T-helper 2 cell (primary cell): Measurements from ENCODE around the gene TSC22D4.
"Not testable (repeated sequence)": the region's sequence is repeated elsewhere in the genome, so short reads cannot be mapped to it uniquely, and the experiment has no call there.

Experiments
- DNase-seq, 5 experiments: peaks; one replicate each; pipeline versions ENCODE4 v3.0.0 to v3.0.0-alpha.2; 2012 to 2022
- total RNA-seq, 2 donors: gene quantifications; one replicate each; lab custom pipeline; 2026; lab: John Stamatoyannopoulos, UW

Gene TSC22D4
- 62.7 to 90.6 reads per million in 2 donors for total RNA-seq

DNA sequence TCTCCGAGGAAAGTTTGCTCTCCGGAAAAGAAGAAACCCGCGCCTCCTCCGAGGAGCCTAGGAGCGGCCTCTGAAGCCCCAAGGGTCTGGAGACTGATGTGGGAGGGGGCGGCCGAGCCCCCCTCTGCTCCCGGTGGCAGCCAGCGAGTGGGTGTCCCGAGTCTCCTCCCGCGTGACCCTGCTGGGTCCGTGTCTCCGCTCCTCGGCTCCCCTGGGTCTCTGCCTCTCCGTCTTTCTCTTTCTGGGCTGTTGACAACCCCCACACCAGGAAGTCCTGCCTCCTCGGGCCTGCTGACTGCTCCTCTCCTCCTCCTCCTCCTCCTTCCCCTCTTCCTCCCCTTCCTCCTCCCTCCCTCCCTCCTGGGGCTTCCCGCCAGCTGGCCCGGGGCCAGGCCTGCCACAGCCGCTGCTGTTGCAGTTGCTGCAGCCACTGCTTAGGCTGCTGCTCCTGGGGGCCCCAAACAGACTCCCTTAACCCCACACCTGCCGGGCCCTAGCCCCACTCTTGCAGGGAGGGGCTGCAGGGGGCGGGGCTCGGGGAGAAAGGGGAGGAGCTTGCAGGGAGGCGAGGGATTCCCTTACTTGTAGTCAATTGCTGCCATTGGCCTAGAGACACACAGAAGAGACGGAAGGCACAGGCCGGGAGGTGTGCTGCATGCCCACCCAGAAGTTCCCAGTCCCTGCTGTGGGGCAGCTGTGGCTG is at the start of gene TSC22D4:
TSC22D4 (minus strand) TSS at position 257 of the 703 bp plus-strand sequence. CDS start 1,176 bp downstream, outside the sequence.
- peak; percentile 77 to 96 (median 87) for DNase-seq

DNA sequence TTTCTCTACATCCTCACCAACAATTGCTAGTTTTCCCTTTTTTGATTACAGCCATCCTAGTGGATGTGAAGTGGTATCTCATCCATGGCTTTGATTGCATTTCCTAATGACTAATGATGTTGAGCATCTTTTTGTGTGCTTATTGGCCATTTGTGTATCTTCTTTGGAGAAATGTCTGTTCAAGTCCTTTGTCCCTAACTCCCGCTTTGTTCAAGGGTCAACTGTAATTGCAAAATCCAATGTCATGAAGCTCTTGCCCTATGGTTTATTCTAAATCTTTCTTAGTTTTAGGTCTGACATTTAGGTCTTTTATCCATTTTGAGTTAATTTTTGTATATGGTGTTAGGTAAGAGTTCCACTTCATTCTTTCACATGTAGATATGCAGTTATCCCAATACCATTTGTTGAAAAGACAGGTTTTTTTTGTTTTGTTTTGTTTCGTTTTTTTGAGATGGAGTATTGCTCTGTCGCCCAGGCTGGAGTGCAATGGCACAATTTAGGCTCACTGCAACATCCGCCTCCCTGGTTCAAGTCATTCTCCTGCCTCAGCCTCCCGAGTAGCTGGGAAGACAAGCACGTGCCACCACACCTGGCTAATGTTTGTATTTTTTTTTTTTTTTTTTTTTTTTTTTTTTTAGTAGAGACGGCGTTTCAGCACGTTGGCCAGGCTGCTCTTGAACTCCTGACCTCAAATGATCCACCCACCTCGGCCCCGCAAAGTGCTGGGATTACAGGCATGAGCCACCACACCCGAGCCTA is 49.3 kb upstream of the TSC22D4 start:
- not testable (repeated sequence) for DNase-seq

DNA sequence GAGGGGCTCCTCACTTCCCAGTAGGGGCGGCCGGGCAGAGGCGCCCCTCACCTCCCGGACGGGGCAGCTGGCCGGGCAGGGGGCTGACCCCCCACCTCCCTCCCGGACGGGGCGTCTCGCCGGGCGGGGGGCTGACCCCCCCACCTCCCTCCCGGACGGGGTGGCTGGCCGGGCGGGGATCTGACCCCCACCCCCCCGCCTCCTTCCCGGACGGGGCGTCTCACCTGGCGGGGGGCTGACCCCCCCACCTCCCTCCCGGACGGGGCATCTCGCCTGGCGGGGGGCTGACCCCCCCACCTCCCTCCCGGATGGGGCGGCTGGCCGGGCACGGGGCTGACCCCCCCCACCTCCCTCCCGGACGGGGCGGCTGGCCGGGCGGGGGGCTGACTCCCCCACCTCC is 44.2 kb upstream of the TSC22D4 start:
- DNase-seq, result not testable (repeated sequence)

DNA sequence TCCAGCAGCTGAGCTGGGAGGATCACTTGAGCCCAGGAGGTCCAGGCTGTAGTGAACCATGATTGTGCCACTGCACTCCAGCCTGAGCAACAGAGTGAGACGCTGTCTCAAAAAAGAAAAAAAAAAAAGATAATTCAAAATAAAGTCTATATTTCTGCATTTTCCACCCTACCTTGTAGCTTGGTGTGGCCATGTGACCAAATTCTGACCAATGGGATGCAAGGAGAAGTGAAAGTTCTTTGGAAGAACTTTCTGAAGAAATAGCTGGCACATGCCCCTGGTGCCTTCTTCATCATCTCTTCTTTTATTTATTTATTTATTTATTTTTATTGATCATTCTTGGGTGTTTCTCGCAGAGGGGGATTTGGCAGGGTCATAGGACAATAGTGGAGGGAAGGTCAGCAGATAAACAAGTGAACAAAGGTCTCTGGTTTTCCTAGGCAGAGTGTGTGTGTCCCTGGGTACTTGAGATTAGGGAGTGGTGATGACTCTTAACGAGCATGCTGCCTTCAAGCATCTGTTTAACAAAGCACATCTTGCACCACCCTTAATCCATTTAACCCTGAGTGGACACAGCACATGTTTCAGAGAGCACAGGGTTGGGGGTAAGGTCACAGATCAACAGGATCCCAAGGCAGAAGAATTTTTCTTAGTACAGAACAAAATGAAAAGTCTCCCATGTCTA is 43.0 kb upstream of the TSC22D4 start:
- not testable (repeated sequence) for DNase-seq

DNA sequence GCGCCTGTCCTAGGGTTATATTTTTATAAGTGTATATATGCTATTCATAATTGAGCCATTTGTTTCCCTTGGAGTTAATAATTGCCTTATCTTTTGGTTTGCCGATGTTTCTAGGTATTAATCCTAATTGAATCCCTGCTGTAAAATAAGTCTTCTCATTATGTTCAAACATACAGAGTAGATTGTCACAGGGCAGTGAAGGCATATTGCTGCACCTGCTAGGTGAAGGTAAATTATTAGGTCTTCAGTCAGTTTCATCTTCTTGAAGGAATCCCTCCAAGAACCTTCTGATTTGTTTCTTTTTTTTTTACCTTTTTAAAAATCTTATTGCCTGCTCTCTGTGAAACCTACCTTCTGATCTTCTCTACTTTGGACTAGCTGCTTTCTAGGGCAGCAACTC is 42.1 kb upstream of the TSC22D4 start:
- DNase-seq, result no peak

DNA sequence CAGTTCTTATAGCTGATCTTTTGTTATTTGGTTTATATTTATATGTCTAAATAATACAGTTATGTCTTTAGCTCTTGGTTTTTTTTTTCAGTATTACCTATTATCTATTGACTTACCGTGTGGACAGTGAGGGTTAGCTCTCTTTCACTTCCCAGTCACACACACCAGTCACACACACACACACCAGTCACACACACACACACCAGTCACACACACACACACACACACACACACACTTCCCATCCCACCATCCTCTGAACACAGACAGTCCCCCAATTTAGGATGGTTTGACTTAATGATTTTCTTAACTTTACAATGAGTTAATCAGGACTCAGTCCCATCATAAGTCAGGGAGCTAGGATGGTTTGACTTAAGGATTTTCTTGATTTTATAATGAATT is 41.1 kb upstream of the TSC22D4 start:
- no peak for DNase-seq

DNA sequence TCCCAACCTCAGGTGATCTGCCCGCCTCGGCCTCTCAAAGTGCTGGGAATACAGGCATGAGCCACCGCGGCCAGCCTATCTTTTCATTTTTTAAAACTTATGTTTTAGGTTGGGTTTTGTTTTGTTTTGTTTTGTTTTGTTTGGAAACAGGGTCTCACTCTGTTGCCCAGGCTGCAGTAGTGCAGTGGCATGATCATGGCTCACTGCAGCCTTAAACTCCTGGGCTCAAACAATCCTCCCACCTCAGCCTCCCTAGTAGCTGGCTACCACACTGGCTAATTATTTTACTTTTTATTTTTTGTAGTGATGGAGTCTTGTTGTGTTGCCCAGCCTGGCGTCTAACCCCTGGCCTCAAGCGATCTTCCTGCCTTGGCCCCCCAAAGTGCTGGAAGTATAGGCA is 40.6 kb upstream of the TSC22D4 start:
- no peak for DNase-seq

DNA sequence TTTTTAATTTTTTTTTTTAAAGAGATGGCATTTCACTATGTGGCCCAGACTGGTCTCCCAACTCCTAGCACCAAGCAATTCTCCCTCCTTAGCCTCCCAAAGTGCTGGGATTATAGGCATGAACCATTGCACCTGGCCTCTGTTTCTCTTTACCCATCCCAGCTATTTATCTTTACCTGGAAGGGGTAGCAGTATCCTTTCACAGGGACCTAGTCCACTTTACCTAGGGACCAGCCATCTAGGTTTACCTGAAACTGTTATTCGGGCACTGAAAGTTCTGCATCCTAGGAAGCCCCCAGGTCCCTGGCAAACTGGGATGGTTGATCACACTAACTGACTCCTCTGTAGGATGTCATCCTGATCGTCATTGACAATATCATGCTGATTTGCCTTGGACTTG is 38.3 kb upstream of the TSC22D4 start:
- no peak for DNase-seq

DNA sequence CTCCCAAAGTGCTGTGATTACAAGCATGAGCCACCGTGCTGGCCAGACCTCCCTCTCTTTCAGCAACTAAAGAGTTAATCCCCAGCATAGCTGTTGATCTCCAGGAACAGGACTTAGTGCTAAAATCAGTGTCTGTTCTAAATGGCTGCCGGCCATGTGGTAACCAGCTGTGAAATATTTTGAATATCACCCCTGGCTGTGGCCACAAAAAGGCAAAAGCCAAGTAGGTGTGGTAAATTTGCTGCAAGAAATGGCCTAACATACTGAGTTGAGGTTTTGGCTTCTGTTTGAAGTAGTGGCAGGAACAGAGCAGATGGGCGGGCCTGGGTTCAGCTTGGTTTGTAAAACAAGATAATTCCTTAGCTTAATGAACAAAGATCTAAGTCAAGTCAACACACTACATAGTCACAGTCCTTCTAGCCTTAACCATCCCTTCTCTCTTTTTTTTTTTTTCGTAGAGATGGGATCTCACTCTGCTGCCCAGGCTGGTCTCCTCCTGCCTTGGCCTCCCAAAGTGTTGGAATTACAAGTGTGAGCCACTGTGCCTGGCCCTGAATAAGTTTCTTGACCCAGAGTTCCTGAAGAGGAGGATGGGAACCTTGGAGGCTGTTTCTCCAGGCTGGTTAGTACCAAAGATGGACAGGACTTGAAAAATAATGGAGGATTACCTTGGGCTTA is 37.3 kb upstream of the TSC22D4 start:
- DNase-seq, result peak in 3 of 5 experiments; percentile 39 to 87 (median 69)

DNA sequence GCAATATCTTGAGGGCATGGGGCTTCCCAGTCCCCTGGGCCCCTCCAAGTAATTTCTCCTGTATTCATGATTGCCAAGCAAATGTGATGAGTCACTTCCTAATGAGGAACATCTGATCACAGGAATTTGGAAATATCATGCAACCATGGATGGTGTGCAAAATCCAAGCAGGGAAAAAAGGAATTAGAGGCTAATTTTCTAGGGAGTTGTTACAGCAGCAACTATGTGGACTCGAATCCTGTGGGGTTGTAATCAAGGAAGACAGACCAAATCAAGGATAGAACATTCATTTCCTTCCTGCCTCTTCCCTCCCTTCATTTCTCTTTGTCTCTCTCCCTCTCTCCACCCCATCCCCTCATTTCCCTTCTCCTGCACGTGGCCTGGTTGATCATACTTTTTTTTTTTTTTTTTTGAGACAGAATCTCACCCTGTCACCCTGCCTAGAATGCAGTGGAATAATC is 36.1 kb upstream of the TSC22D4 start:
- no peak for DNase-seq

DNA sequence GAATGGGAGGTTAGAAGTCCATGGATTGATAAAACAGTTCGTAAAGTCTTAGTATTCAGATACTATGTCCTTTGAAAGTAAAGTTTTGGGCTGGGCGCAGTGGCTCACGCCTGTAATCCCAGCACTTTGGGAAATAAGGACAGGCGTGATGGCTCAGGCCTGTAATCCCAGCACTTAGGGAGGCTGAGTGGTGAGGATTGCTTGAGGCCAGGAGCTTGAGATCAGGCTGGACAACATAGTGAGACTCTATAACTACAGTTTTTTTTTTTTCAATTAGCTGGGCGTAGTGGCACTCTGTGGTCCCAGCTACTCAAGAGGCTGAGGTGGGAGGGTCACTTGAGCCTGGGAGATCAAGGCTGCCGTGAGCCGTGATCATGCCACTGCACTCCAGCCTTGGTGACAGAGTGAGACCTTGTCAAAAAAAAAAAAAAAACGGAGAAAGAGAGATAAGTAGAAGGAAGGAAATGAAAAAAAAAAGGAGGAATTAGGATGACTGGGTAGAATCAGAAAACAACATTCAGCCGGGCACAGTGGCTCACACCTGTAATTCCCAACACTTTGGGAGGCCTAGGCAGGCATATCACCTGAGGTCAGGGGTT is 34.3 kb upstream of the TSC22D4 start:
- DNase-seq, result no peak

DNA sequence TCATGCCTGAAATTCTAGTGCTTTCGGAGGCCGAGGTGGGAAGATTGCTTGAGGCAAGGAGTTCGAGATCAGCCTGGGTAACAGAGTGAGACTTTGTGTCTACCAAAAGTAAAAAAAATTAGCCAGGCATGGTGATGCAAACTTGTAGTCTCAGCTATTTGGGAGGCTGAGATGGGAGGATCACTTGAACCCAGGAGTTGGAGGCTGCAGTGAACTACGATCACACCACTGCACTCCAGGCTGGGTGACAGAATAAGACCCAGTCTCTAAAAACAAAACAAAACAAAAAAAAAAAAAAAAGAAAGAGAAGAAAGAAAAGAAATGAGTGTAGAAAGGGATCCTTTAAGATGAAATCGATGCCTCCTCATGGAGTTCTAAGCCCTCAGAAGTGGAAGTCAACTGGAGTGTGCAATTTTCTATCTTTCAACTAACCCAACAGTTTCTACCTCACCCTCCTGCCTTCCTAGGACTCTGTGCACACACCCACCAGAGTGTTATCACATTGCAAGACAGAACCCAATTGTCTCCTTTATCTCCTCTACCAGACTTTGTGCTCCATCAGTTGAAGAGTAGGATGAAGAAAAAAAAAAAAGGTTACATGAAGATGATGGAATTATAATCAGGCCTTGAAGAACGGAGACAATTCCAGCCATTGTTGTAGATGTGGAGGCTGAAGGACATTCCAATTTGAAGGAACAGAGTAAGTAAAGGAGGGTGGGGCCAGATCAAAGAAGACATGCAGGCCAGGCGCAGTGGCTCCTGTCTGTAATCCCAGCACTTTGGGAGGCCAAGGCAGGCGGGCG is 31.6 kb upstream of the TSC22D4 start:
- no peak for DNase-seq

DNA sequence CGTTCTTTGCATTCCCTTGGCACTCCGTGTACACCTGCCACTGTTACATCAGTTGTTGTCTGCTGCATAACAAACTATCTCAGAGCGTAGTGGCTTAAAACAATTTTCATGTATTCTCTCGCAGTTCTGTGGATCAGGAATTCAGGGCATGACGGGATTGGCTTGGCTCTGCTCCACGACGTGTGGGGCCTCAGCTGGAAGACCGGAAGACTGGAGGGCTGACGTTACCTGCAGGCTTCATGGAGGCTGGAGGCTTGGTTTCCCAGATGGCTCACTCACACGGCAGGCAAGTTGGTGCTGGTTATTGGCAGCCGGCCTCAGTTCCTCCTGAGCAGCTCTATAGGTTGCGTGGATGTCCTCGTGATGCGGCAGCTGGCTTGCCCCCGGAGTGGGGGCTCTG is 30.2 kb upstream of the TSC22D4 start:
- DNase-seq, result no peak

DNA sequence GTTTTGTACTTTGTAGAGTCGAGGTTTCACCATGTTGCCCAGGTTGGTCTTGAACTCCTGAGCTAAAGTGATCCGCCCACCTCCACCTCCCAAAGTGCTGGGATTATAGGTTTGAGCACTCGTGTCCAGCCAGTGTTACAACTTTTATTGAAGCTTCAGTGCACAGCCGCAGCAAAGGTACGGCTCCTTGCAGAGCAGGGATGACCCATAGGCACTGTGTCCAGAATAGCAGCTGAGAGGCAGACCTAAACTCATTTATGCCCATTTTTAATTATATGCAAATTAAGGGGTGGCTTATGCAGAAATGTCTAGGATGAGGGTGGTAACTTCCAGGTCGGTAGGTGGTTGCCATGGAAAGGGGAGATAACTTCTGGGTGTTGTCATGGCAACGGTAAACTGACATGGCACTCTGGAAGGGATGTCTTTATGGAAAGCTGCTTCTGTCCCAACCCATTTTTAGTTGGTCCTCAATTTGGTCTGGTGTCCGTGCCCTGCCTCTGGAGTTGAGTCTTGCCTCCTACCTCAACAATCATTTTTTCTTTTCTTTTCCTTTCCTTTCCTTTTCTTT is 27.4 kb upstream of the TSC22D4 start:
- no peak for DNase-seq

DNA sequence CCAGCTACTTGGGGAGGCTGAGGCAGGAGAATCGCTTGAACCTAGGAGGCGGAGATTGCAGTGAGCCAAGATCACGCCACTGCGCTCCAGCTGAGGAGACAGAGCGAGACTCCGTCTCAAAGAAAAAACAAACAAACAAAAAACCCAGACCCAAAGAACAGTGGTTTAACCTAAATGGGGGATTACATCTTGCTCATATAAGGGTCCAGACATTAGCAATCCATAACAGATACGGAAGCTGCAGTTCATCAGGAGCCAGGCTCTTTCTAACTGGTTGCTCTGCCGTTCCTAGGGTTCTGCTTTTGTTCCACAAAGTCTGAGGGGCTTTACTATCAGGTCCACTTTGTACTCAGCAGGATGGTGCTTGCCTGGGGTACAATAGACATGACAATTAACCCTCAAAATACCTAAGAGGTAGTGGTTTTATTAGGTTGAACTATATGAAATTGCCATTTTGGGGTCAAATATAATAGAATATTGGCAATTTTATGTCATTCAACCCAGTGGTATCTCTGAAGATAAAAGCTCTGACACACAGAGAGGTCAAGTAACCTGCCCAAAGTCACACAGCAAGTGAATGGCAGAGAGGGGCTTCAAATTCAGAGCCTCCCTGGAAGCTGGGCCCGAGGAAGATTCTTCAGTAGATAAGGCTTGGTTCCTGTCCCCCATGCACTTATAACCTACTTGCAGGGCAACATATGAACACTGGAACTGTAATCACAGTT is 26.0 kb upstream of the TSC22D4 start:
- DNase-seq, result no peak

DNA sequence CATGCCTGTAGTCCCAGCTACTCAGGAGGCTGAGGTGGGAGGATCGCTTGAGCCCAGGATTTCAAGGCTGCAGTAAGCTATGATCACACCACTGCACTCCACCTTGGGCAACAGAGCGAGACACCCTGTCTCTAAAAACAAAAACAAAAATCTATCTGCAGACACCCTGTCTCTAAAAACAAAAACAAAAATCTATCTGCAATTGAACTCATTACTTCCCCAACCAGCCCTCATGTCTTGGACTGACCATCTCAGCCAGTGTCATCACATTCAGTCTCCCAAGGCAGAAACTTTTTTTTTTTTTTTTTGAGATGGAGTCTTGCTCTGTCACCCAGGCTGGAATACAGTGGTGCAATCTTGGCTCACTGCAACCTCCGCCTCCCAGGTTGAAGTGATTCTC is 25.0 kb upstream of the TSC22D4 start:
- DNase-seq, result not testable (repeated sequence)

DNA sequence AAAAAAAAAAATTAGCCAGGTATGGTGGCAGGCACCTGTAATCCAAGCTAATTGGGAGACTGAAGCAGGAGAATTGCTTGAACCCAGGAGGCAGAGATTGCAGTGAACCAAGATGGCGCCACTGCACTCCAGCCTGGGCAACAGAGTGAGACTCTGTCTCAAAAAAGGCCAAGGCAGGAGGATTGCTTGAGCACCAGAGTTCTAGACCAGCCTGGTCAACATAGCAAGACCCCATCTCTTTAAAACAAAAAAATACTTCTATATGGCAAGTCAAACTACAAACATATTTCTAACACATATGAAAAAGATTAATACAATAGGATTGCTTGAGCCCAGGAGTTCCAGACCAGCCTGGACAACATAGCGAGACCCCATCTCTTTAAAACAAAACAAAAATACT is 21.7 kb upstream of the TSC22D4 start:
- DNase-seq, result not testable (repeated sequence)

DNA sequence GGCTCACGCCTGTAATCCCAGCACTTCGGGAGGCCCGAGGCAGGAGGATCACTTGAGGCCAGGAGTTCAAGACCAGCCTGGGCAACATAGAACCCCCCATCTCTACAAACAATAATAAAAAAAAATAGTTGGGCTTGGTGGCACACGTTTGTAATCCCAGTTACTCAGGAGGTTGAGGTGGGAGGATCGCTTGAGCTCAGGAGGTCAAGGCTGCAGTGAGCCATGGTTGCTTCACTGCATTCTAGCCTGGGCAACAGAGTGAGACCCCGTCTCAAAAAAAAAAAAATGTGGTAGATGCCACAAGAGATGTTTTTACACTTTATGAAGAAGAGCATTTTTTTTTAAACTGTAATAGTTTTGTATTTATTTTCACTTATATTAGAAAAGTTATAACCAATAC is 17.5 kb upstream of the TSC22D4 start:
- no peak for DNase-seq

DNA sequence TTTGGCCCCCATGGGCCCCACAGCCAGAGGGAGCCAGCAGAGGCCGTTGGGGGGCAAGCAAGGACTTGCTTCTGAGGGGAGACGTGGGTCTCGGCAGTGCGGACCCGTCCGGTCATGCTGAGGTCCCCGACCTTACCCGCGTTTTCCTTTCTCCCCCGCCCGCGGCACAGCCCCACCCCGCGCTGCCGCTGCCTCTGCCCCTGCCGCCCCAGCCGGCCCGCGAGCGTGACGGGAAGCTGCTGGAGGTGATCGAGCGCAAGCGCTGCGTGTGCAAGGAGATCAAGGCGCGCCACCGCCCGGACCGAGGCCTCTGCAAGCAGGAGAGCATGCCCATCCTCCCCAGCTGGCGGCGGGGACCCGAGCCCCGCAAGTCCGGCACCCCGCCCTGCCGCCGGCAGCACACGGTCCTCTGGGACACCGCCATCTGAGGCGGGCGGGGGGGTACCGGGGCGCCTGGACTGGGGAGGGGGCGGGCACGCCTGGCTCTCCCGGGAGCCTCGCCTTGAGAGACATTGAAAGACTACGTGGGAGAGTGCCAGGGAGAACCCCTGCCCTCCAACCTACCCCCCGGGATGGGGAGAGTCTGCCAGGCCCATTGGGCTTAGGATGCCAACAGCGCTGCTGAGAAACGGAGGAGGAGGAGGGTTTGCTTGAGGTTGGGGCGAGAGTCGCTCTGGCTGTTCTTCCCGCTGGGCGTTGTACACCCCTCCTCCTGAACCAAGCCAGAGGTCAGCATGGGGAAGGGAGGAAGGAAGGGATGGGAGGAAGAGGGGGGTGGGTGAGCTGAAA is 14.7 kb upstream of the TSC22D4 start:
- peak in 3 of 5 experiments; percentile 36 to 74 (median 41) for DNase-seq
